ENCODE measurements around the gene MRPL43.
"Not testable (repeated sequence)": the region's sequence is repeated elsewhere in the genome, so short reads cannot be mapped to it uniquely, and the experiment has no call there.

MRPL43 gene

DNA sequence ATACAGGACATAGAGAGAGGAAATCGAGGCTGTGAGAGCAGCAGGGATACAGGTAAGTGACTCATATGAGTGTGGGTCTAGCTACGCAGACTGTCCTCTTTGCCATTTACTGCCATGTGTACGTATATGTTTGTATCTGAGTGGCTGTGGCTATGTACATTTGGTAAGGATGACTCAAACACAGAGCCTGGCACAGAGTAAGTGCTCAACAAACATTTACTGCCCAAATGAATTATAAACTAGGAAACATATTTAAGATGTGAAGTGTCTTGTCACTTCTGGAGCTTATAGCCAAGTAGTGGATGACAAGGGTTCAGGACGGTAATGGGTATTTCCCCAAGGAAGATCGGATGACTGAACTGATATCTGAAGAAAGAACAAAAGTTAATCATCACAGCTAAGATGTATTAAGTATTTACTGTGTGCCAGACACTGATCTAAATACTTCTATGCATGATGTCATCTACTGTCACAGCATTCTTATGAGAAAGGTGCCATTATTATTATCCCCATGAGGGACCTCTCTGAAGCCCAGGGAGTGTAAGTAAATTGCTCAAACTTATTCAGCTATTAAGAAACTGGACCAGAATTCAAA lies 6.0 kb downstream of the MRPL43 start:
- DNase-seq = no peak

DNA sequence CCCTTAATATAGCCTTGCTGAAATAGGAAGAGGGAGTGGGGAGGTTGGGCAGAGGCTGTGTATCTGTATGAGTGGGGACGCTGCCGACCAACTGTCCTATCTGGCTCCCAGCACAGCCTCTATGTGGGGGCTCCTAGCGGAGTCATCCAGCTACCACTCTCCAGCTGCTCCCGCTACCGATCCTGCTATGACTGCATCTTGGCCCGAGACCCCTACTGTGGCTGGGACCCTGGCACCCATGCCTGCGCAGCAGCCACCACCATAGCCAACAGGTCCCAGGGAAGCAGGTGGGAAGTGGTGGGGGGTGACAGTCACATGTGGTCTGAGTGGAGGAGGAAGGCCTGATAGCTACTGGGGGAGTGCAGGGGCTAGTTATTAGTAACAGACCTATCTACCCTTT lies 6.6 kb downstream of the MRPL43 start:
- no peak for DNase-seq

DNA sequence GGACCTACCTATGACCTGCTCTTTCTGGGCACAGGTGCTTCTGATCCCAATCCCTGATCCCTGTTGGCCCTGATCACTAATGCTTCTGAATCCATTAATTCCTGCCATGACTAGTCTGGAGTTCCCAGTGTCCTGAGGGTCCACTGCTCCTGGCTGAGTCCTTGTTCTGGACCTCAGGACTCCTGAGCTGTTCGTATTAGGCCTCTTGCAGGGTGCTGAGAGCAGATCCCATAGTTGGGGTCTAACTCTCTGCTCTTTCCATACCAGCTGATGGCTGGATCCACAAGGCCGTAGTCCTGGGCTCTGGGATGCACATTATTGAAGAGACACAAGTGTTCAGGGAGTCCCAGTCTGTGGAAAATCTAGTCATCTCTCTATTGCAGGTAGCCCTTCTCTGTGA lies 7.0 kb downstream of the MRPL43 start:
- DNase-seq = no peak

DNA sequence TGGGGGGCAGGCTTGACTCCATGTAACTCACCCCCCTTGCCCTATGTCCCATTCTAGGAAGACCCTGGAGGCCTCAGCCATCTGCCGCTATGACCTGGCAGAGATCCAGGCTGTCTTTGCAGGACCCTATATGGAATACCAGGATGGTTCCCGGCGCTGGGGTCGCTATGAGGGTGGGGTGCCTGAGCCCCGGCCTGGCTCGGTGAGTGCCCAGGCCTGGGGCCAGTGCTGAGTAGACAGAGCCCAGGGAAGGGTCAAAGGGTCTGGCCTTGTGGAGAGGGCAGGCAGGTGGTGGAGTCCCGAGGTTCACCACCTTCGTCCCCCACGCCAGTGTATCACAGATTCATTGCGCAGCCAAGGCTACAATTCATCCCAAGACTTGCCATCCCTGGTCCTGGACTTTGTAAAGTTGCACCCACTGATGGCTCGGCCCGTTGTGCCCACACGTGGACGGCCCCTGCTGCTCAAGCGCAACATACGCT lies 7.5 kb downstream of the MRPL43 start:
- no peak for DNase-seq

DNA sequence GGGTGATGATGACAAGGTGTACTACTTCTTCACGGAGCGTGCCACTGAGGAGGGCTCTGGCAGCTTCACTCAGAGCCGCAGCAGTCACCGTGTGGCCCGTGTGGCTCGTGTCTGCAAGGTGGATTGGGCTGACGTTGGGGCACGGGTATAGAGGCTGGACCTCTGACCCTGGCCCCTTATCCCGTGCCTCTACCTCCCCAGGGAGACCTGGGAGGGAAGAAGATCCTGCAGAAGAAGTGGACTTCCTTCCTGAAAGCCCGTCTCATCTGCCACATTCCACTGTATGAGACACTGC lies 8.4 kb downstream of the MRPL43 start:
- no peak for DNase-seq

DNA sequence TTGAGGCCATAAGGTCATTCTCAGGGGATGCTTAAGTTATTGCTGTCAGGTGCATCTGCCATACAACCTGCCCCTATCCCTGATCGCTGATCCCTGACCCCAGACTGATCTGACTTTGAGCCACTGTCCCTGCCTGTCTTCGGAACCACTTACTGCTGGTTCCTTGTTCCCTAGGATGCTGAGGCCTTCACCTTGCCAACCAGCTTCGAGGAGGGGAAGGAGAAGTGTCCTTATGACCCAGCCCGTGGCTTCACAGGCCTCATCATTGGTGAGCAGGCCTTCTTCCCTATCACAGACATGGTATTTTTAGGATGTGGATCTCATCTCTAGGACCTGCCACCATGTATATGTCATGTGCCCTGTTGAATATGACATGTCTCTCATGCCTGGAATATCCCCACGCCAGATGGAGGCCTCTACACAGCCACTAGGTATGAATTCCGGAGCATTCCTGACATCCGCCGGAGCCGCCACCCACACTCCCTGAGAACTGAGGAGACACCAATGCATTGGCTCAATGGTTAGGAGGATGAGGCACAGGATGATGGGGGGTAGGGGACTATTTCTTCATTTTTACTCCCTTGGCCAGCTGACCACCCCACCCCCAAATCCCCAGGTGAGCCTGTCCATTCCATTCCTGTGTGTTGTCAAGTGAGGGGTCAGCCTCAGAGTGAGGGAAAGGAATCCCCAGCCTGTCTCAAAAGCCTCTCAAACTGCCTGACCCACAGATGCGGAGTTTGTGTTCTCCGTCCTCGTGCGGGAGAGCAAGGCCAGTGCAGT lies 9.0 kb downstream of the MRPL43 start:
- DNase-seq = no peak

DNA sequence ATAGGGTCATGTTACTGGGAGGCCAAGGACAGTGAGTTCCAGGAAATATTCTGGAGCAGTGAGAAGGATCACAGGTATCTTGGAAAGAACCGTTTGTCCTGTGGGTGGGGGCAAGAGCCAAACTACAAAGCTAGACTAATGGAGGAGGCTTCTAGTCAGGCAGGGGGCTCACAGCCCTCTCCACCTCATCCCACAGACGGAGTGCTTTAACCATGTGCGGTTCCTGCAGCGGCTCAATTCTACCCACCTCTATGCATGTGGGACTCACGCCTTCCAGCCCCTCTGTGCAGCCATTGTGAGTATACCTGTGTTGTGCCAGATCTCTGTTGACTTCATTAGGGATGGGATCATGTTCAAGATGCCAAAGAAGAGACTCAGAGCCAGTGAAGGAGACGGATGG lies 9.9 kb downstream of the MRPL43 start:
- DNase-seq = no peak

DNA sequence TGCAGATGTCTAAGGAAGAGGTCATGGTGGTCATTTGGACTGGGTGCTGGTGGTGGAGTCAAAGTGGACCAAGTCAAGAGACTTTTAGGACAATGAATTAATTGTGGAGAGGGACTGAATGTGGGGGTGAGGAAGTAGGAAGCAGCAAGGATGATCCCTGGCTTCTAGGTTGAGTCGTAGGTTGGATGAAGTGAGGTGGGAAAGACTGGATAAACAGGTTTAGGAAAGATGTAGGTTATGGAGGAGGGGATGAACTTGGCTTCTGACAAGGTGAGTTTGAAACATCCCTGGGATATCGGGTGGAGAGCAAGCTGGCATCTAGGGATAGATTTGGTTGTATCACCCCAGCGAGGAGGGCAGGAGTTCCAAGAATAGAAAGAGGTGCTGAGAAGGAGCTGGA lies 10.4 kb downstream of the MRPL43 start:
- DNase-seq = no peak

DNA sequence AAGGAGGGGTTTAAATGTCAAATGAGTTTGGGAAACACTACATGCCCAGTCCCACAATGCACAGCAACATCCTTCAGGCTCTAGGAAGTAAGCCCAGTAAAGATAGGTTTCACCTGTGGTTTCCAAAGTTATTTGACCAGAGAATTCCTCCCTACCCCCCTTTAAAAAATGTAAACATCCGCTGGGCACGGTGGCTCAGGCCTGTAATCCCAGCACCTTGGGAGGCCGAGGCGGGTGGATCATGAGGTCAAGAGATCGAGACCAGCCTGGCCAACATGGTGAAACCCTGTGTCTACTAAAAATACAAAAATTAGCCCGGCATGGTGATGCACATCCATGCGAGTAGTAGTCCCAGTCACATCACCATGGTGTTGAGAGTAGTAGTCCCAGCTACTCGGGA lies 11.9 kb downstream of the MRPL43 start:
- not testable (repeated sequence) for DNase-seq

DNA sequence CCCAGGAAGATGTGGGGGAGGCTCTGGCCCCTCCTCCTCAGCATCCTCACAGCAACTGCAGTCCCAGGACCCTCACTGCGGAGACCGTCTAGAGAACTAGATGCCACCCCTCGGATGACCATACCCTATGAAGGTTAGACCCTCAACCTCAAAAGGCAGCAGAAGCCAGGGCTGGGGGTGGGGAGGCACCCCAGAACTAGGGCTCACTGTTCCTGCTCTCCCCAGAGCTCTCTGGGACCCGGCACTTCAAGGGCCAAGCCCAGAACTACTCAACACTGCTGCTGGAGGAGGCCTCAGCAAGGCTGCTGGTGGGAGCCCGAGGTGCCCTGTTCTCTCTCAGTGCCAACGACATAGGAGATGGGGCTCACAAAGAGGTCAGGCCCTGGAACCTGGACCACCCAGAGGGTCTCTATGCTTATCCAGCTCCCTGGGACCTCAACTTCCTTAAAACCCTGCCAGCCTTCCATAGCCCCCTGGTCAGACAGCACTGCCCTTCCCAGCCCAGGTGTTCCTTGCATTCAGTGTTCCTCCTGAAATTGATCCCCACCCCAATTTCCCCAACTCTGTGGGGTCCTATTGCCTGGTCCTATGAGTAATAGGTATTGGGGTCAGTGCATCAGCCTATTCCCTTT lies 14.3 kb downstream of the MRPL43 start:
- DNase-seq = no peak

DNA sequence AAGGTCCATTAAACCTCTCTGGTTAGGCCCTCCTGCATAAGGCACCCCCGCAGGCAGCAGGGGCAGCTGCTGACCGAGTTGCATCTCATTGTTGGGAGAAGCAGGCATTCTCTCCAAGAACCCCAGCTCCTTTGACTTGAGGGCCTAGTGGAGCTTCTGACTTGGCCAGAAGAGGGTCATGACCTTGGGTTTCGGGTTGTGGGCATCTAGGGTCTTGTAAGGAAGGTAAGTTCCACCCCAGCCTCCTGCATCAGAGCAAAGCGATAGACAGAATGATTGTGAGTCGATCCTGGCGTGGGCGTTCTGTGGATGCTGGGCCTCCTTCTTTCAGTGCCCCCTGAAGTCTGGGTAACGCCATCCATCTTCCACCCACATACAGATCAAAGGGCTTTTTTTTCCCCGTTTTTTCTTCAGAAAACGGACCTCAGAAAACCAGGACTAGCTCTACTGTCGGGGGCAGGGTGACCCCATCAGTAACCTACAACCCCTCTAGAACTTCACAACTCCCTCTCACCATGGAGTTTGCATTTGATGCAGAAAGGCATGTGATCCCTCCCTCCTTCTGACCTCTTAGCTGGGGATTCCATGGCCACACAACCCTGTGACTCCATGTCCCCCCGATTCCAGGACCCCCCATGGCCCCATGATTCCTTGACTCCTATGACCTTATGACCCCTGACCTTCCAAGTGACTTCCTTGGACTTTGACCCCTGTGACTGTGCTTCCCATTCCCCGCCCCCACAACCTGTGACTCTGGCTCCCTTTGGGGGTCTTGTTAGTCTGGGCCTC lies 15.0 kb downstream of the MRPL43 start:
- no peak for DNase-seq

DNA sequence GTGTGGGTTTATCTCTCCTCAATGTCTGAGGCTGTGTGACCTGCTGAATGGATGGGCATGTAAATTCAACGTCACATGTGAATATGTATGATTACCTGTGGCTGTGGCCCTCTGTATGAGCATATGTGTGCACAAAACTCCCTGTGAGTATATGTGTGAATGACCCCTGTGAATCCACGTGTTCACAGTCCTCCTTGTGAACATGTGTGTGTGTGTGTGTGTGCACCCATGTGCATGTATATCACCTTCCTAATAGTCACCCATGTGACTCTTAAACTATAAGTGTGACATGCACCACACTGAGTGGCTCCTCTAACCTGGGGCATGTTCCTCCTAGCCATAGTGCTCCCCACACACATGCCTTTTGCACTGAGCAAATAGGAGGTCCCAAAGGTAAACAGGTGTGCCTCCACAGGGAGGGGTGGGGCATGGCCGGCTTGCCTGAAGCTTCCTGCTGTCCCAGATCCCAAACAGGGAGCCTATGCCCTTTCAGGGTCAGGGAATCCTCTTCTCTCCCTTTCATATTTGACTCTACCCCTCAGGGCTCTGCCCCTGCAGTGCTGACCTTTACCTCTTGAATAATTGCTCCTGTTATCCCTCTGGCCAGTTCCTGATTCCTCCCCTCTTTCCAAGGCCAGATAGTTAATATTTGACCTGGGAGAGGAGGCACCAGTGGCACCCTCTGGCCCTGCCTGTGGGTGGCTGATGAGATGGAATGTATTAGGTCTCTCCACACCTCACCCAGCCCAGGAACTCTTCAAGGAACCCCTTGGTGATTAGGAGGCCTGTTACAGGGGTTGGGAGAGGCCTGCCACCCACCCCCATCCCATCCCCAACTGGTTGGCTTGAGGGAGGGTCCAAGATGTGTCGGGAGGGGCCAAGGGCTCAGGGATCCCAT lies 16.1 kb downstream of the MRPL43 start:
- peak; percentile 2 for DNase-seq

DNA sequence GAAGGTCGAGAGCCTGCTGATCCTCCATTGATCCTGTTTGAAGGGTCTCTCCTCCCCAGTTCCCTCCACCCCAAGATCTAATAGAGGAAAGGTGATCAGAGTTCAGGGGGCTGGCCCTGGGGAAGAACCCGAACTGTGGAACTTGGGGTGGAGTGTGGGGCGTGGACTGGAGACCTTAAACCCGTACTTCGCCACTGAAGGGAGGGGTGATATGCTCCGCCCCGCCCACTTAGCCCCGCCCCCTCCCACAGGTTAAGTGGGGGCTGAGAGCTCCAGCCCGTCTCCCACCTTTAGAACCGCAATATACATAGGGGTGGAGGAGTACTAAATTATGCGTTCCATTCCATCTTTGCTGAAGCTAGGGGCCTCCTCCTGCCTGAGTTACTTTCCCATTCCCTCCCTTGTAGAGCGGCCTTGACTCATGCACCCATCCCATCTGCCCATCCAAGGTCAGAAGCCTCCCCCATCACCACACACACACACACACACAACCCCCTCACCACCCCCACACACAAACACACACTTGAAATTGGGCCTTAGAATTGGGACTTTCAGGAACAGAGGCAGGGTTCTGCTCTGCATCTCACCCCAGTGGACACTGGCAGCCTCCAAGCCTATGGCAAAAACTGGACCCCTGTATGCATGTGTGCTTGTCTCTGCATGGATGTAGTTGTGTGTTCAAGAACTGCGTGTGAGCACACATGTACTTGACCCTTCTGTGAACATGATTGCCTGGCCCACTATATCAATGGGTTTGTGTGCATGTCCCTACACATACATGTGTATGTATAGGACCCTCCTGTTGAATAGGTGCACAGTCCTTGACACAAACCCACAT lies 17.0 kb downstream of the MRPL43 start:
- peak; percentile 24 for DNase-seq

DNA sequence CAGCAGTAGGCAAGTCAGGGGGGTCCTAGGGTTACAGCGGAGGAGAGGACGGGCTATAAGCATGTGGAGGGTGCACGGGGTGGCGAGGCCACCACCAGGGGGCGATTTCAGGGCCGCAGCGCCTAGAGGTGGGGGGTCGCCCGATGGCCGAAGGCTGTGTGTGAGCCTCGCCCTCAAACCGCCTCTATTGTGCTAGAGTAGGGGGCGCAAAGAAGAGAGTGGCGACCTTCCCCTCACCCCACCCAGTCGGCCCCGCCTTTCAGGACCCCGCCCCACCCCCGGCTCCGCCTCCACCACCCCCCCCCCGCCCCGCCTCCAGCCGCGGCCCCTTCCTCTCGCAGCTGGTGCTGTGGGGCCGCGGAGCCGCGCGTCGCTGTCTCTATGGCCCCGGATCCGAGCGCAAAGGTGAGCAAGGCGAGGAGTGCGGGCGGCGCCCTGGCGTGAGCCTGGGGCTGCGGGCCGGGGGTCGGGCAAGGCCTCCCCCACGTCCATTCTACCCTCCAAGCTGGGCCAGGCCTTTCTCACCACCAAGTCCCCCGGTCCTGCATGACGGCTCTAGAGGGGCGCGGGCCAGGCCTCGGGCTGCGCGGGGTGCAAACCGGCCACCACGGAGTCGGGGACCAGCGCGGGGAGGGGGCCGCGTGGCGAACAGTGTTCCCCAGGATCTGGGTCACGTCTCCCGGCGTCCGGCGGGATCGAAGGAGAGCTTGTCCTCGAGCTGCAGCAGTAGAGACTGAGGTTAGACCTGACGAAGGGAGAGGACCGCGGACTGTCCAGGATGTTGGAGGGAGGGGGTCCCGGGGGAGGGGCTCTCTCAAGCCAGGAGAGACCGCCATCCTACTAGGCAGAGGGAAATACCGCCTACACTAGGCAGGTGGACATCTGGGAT lies 17.9 kb downstream of the MRPL43 start, which contains the start of gene SEMA4G:
SEMA4G (plus strand) TSS at position 318 of the 889 bp plus-strand sequence. CDS start 3,409 bp downstream, outside the sequence.
- DNase-seq = peak; percentile 73

DNA sequence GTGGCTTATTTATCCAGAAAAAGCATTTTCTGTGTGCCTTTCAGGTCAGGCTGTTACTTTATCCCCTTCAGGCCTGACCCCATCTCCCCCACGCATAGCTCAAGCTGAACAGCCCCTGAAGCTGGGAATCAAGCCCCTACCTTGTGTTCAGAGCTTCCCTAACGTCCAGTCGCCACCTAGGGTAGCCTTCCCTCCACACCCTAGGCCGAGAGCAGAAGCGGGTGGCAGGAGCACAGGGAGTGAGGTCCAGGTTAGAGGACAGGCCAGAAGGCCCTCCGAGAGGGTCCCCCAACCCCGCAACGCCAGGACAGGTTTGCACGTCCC lies 18.5 kb downstream of the MRPL43 start:
- no peak for DNase-seq

DNA sequence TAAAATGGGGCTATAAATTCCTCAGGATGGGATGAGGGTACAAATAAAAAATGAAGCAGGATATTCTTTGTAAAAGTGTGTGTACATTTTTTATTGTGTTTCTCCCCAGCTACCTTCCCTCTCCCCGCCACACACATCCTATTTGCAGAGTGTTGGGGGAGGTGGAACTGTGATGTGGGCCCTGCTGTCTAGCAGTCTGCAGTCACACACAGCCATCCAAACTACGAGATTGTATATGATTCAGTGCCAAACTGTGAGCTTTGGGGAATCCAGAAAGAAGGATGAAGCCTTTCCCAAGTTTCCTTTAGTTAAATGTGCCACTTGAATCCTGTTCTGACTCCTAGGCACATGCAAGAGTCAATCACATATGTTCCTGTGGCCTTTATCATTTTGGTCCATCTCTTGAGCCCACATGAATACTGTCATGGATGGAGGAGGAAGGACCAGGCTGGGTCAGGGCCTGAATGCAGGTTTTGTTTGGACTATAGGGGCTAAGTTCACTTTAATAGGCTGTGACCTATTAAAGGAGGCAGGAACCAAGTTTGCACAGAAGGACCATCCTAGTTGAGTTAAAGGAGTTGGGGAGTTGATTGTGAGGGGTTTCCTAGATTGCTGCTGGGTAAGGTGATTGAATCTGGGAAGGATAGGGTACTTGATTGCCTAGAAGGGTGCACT lies 19.1 kb downstream of the MRPL43 start:
- DNase-seq = no peak

DNA sequence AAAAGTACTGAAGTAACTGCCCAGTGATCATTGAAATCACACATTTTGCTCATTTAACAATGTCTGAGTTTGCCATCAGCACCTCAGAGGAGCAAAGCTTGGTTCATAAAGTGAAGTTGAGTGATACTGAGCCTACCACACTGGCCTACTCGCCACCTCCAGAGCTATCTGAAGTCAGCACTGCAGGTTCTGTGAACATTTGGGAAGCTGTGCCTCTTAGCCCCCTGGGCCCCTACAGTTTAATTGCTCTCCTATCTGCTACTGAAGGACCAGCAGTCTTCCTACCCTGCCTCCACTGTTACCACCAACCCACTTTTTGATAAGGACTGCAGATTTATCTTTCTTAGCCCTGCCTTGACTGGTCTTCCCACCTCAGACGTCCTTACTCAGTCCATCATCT lies 20.0 kb downstream of the MRPL43 start:
- no peak for DNase-seq

DNA sequence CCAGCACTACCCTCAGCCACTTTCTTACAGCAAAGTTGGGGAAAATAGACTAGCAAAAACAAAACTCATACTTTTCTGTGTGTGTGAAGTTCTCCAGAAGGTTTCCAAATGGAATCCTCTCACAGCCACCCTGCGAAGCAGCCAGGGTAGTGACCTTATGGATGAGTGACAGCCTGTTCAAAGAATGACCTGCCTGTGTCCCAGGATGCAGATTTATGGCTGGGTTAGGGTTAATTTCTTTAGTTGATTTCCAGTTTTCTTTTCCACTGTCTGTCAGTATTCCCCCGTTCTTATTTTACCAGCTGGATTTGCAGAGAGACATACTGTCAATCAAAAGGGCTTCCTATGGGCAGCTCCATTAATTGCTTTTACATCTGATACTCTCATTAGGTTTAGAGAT lies 20.4 kb downstream of the MRPL43 start:
- no peak for DNase-seq

DNA sequence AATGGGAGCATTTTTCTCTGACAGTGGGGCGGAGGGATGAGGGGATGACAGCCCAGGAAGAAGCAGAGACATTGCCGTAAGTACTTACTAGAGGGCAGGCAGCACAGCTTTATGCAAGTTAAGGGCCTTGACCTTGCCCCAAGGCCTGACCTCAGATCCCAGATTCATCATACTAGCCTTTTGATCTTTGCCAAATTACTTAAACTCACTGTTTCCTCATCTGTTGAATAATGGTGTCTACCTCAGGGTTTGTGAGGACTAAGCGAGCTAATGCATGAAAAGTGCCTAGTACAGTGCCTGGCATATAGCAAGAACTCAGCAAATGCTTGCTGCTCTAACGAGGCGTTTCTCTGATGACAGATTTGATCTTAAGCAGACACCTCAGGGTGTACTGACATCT lies 21.5 kb downstream of the MRPL43 start:
- DNase-seq = no peak

DNA sequence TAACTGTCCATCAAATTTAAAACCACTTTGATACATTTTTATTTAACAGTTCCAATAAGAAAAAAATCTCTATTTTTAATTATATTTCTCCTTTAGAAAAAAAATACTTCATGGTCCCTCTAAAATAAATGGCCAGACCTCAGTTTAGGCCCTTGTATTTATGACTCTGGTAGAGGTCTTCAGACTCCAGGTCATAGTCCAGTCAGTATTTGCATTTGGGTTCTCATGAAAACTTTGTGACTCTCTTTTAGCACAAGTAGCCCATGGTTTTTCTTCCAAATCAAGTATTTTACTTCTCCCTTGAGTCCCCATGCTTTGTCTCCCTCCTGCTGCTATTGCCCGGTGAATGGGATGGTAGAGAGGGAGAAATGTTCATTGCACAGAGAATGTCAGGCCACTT lies 23.5 kb downstream of the MRPL43 start:
- no peak for DNase-seq

Data from NCI-H69 (cell line).